NOMO-1 treated with DMSO at 0.1 percent for 48 hours (cell line): ENCODE data around the gene EPAS1.

Experiments
- DNase-seq: peaks from one replicate; lab custom pipeline; 2025; ENCODE audit not compliant: unreplicated experiment; lab: John Stamatoyannopoulos, UW

Gene EPAS1

DNA sequence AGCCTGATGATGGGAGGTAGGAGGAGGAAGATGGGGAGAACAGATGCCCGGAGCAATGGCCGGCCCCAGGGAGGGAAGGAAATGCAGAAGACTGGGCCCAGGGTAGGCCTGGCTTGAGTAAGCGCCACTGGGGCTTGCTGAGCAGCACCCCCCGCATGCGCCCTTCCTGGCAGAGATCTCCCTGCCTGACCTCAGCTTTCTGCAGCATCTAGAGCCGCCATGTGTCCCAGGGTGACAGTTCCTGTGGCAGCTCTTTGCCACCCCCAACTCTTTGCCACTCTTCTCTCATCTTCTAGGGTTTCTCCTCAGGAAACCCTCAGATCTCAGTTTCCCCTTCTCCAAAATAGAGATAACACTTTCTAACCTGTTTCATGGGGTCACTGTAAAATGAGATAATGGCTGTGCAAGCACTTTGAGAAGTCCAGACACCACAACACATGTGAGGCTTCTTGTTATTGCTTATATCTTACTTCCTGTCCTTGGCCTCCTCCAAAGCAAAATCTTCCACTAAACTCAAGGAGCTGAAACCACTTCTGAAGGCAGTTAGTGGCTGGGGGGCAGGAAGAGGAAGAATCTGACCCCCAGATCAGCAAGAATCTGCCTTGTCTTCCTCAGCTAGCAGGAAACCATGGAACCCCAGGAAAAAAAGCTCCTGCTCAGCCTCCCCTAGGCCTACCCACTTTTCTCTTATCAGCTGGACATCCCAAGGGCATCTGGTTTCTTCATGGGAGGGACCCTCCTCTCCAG, 64.9 kb downstream of the EPAS1 start:
- no peak for DNase-seq

DNA sequence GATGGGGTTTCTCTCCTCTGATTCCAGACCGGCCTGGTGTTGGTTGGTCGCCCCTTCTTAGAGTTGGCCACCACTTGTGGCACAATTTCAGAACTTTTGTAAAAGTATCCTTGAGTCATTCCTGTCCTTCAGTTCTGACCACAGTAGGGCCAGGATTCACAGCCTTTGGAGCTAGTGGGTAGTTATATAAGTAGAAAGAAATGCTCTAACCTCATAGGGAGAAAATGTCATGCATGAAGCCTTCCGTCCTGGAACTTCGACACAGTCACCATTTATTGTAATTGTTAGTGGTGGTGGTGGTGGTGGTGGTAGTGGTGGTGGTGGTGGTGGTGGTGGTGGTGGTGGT, 65.4 kb downstream of the EPAS1 start:
- no peak for DNase-seq

DNA sequence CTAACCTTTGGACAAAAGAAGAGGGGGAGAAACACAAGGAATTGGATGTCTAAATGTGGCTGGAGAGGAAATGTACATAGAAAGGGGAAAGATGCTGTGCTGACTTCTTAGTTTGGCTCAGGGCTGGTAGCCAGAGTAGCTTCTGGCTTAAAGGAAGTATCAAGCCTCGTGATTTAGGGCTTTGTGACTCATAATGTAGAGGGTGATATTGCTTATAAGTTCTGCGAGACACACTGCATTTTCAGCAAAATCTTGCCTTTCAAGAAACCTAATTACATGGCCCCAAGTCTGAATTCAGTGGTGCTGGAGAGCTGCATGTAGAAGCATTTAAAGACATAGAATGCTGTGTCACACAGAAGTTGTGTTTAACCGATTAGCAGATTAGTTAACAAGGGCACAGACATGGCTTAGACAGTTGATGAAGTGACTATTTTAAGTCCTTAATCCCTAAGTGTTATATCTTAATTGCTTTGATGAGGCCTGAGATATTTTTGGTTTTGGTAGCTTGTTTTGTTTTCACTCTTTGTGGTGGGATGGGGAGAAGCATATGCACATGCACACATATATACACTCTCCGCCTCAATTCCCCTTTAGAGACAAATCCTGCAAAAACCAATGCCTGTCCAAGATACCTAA, 66.4 kb downstream of the EPAS1 start:
- peak; percentile 61 for DNase-seq

DNA sequence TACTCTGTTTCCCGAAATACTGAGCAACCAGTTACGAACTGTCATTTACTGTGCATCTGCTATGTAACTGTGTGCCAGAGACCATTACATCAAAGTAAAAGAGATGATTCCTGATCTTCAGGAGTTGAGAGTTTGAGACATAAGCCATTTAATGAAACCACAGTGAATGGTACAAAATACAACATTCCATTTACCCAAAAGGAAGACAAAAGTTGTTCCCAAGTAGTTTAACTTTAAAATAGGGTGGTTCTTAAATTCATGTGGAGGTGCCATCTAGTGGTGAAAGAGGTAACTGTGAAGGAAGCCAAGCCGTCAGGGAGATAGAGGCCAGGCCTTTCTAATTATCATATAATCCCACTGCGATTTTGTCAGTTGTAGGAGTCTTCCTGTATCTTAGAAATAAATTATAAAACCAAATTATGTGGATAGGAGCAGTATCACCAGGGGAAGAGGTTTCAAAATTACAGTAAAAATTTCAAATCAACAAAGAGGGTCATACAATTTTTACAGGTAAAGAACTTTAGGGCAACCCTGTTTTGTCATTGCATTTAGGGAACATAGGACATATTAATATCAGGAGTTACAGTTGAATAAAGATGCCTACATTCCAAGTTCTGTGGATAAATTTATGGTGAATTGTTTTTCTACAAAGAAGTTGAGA, 67.7 kb downstream of the EPAS1 start:
- peak; percentile 54 for DNase-seq

DNA sequence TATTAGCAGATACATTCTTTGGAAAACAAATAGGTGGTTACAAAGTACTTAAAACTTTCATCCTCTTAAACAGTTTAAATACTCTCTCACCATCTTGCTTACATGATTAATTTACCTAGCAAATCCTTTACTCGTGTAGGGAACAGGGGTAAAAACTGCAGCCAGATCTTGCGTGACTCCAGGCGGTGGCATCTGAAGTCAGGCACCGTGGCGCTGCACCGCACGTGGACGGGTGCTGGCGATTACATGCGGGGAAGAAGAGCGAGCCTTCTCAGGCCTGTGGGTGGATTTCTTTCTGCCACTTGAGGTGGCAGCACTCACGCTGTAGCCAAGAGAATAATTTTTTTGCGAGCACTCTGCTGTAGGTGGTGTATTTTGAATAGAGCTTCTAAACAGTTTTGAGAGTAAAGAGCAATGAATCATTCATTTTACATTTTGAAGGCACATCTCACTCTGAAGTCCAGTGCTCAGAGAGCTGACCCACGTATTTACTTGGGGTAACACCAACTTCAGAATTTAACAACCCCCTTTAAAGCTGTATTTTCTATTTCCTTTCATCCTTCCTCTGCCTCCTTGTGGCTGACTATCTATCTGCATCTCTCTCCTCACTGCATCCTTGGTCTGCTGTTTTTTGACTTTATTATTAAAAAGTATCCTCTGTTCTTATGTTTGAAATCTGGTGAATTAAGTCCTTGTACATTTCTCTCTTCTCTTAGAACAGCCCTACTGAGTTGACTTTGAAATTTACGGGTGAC, 68.9 kb downstream of the EPAS1 start:
- DNase-seq, result no peak

DNA sequence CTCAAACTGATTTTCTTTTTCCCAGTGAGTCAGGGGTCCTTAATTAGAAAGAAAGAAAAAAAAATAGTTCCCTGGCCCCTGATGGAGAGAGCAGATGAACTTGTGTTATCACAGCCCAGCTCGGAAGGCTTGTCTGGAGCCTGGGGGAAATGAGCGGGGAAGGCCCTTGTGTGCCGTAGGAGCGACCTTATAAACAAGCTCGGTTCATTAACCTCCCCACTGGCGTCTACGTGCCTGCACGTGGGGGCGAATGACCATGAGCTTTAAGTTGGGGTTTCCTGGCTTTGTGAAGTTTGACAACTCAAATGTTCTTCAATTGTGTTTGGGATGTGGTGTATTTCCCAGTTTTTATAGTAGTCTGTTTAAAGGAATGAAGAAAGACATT, 69.5 kb downstream of the EPAS1 start:
- no peak for DNase-seq

DNA sequence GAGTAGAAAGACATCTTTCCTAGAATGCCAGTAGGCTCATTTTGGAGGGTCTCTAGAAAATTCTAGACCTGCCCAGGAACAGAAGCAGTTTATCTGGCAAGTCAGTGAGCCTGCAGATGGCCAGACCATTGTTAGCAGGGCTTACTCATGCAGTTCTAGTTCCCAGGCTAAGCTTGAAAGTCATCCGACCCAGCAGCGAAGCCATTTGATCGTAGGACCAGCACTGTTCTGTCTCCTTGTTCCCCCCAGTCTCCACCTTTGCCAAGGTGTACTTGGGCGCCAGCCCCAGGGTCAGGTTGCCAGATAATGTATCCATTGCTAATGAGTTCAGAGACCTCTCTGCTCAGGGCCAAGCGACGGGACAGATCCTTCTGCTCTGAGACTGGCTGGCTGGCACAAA, 70.1 kb downstream of the EPAS1 start:
- DNase-seq, result no peak

DNA sequence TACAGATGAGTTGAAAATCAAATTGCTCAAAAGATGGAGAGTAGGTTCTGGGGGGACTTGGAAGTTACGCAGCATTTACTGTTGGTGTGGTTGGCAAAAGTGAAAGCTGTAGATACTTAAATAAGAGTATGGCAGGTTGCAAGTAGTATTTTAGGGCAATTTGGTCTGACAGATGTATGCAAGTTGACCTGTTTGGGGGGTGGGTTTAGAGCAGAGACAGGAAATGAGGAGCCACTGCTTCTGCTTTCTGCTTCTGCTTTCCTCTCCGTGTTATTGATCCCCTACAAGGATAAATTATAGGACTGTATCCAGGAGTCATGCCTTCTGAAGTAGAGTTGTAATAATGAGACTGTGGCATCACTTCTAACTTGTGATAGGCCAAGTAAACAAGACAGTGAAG, 71.2 kb downstream of the EPAS1 start:
- peak; percentile 95 for DNase-seq

DNA sequence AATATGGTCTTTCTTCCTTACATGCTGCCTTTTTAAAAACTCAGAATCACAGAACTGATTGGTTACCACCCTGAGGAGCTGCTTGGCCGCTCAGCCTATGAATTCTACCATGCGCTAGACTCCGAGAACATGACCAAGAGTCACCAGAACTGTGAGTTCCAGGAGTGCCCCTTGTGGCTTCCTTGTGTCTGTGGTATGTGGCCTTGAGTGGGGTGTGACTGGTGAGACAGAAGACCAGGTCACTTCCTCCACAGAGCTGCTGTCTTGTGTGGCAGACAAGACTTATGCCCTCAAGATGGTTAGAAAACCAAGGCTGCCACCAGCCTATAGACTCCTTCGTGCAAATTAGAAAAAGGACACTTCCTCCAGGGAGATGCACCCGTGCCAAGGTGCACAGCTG, 72.6 kb downstream of the EPAS1 start:
- peak; percentile 48 for DNase-seq

DNA sequence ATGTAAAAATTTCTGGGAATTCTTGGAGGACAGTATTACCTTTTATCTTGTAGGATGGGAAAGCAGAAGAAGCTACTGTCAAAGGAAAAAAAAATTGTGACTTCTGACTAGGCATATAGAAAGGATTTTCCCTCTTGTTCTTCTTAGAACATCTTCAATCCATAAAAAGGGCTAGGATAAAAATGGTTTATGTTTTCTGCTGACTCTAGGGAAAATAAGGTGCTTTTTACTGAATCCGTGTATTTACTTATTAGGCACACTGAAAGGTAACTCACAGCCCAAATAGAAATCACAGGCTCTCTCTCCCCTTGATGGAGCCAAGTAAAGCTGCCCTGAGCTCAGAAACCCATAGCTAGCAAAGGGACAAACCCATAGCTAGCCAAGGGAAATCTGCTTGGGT, 74.6 kb downstream of the EPAS1 start:
- no peak for DNase-seq

DNA sequence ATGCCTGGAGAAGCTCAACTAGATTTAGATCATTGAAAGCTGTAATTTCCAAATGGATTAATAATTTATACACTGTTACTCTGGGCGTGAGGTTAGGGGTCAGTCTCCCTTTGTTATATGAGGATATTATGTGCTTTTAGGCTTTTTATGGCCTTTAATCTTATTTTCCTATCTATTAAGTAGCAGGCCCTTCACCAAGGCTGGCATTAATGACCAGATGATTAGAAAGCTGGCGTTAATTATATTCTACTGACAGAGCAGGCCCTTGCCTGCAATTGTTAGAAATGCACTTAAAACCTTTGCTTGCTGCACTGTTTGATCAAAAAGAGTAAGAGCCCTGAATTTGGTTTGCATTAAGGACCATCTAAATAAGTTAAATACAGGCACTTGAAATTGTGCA, 75.3 kb downstream of the EPAS1 start:
- no peak for DNase-seq

DNA sequence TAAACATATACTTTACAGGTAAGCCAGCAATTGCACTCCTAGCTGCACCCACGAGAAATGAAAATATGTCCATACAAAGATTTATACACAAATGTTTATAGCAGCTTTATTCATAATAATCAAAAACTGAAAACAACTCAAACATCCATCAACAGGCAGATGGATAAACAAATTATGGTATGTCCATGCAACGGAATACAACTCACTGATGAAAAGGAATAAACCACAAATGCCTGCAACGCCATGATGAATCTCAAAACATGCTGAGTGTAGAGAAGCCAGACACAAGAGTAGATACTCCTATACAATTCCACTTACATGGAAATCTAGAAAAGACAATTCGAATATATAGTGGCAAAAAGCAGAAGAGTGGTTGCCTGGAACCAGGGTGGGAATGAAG, 76.0 kb downstream of the EPAS1 start:
- no peak for DNase-seq

DNA sequence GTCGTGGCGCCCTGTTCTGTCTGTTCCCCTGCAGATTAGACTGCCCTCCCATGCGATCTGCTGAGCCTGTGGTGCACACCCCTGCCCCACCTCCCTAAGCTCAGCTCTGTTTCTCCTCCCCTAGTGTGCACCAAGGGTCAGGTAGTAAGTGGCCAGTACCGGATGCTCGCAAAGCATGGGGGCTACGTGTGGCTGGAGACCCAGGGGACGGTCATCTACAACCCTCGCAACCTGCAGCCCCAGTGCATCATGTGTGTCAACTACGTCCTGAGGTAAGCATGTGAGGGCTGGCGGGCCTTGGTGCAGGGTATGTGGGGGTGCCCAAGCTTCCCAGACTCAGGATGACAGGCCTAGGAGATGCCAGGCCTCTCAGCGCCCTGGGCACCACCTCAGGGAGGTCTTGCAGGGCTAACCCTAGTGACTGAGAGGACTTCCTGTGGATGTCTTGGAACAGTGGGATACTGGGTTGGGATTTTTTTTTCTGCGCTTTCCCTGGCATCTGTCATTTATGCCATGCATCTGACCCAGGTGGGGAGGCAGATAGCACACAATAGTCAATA, 78.4 kb downstream of the EPAS1 start:
- DNase-seq, result no peak

DNA sequence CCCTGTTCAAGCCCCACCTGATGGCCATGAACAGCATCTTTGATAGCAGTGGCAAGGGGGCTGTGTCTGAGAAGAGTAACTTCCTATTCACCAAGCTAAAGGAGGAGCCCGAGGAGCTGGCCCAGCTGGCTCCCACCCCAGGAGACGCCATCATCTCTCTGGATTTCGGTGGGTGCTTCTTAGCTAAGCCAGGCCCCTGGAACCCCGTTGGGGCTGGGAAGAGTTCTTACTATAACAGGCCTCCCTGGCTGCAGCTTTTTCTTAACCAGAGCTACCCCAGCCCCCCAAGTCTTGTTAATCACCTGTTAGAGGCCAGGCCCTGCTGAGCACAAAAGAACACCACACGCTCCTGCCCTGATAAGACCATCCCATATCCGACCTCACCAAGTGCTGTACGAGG, 79.4 kb downstream of the EPAS1 start:
- no peak for DNase-seq

DNA sequence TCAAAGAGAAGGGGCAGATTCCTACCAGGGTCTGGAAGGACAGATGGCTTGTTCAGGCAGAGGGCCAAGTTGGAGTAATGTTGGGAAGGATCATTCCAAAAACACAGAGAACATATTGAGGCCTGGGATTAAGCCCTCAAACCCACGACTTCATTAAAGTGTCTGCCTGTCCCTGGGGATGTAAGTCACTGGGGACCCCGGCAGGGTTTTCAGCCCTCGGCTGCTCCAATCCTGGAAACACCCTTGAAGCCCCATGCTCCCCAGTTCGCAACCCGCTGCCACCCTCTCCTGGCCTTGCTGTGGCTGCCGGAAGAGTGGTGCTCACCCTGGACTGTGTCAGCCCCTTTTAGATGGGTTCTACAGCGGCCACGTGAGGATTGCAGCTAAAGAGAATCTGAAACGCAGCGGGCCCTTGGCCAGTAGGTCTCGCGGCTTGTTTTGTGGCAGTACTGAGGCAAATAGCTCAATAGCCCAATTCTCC, 79.9 kb downstream of the EPAS1 start:
- no peak for DNase-seq

DNA sequence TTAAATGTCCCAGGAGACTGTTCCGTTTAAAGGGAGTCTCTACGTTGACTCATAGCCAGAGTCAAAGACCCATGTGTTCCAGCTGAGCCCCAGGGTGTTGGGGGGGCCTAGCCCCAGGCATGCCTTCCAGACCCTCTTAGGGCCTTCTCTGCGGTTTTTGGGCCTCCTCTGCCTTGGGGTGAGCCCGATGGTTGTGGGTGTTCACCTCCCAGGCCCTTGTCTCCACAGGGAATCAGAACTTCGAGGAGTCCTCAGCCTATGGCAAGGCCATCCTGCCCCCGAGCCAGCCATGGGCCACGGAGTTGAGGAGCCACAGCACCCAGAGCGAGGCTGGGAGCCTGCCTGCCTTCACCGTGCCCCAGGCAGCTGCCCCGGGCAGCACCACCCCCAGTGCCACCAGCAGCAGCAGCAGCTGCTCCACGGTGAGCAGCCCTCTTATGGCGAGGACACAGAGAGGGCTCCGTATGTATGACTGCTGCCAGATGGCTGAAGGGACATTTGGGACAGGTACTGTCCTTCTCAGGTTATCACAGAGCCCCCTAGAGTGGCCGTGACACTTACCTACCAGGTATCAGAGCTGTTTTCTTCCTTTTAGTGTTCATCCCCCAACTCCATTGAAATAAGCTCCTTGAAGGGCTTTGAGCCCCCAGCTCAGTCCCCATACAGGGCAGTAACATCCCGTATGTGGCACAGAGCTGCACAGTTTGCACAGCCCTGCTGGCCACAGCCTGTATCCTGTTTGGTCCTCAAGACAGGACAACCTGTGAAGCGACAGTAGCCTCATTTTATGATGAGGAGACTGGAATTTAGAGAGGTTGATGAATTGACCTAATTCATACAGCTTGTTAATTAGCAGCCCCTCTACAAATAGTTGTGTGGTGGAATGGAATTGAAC, 80.7 kb downstream of the EPAS1 start:
- no peak for DNase-seq

DNA sequence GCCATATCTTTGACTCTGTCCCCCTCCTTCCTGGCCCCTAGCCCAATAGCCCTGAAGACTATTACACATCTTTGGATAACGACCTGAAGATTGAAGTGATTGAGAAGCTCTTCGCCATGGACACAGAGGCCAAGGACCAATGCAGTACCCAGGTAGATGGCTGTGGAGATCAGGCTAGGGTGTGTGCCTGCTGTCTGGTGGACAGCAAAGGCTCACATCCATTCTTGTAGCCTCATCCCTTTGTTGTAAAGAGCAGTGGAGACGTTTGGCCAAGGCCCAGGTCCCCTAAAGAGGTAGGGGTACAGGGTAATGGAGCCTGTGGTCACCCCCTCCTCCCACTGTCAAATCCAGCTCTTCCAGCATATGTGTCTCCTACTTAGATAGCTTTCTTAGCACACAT, 81.4 kb downstream of the EPAS1 start:
- DNase-seq, result no peak

DNA sequence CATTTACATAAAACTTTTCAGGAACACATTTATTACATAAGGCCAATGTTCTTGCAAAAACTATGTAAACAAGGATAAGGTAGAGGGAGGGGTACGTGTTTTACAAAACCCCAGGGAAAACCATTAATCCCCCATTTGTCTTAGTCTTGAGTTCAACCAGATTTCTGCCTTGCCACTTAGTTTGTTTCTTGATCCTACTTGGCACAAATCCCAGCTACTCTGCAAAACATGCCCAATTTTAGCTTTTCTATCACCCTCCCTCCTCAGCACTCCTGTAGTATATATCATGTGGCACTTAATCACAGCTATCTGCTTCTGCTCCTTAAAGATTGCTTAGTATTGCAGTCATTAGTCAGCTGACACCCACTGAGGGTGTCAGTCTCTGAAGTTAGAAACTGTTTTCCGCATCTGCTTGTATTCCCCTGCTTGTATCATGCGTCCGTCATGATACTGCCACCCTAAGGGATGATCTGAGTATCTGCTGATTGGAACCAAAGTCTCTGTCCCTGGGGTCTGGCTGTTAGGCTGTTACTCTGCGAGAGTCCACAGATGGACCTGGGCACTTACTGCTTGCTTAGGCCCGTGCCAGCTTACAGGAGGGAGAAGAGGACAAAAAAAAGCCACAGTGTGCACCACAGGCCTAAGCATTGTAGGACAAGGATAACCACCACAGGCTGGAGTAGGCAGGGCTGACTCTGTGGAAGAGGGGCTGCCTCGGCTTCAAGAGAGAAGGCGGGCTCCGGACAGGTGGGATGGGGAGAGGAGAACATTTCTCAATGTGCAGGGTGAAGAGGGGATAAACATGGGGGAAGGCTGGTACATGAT, 82.2 kb downstream of the EPAS1 start:
- DNase-seq, result no peak
